Endothelial cell (in vitro differentiated cells): ENCODE data around the gene PRPF8. TPM values are rescaled to one million over a fixed set of nuclear protein-coding genes. Genes with fewer than 3 reads are reported as not detected.

ENCODE experiments used
- DNase-seq: peaks from one replicate; pipeline ENCODE4 v3.0.0; 2021; ENCODE audit warnings: low spot score
- H3K27ac Mint-ChIP-seq: one replicate; pipeline ENCODE4 v1.8.0; 2021; ENCODE audit warnings: mixed read lengths, inconsistent platforms; ENCODE audit not compliant: unreplicated experiment
- H3K27me3 Mint-ChIP-seq: one replicate; pipeline ENCODE4 v1.8.0; 2021; ENCODE audit warnings: mild to moderate bottlenecking, moderate library complexity, mixed read lengths, inconsistent platforms; ENCODE audit not compliant: unreplicated experiment
- H3K36me3 Mint-ChIP-seq: one replicate; pipeline ENCODE4 v1.8.0; 2021; ENCODE audit warnings: mild to moderate bottlenecking, low read depth, mixed read lengths, inconsistent platforms; ENCODE audit not compliant: unreplicated experiment
- H3K4me1 Mint-ChIP-seq: one replicate; pipeline ENCODE4 v1.8.0; 2021; ENCODE audit warnings: mild to moderate bottlenecking, mixed read lengths, inconsistent platforms; ENCODE audit not compliant: unreplicated experiment
- H3K4me3 Mint-ChIP-seq: one replicate; pipeline ENCODE4 v1.8.0; 2021; ENCODE audit warnings: mild to moderate bottlenecking, mixed read lengths, inconsistent platforms; ENCODE audit not compliant: unreplicated experiment
- H3K9me3 Mint-ChIP-seq: one replicate; pipeline ENCODE4 v1.8.0; 2021; ENCODE audit warnings: mixed read lengths, inconsistent platforms; ENCODE audit not compliant: unreplicated experiment
- total RNA-seq: library from RNA; stranded (reverse); fragmentation: NEBNext Ultra II Directional; extraction: Animal tissue kit (Norgen Biotek cat#: 25700); gene quantifications from one replicate; pipeline ENCODE4 v1.2.1, GENCODE V29; 2021; ENCODE audit not compliant: unreplicated experiment
- TF ChIP-seq, protein P1 (sequence below): fragments of 200-600 bp; sonication (generic); IDR thresholded peaks from one replicate; pipeline ENCODE4 v1.5.0; 2021; ENCODE audit warnings: antibody characterized with exemption; ENCODE audit not compliant: unreplicated experiment

PRPF8 gene
- total RNA-seq, 1 donor from 2014 or later: 295 TPM

DNA sequence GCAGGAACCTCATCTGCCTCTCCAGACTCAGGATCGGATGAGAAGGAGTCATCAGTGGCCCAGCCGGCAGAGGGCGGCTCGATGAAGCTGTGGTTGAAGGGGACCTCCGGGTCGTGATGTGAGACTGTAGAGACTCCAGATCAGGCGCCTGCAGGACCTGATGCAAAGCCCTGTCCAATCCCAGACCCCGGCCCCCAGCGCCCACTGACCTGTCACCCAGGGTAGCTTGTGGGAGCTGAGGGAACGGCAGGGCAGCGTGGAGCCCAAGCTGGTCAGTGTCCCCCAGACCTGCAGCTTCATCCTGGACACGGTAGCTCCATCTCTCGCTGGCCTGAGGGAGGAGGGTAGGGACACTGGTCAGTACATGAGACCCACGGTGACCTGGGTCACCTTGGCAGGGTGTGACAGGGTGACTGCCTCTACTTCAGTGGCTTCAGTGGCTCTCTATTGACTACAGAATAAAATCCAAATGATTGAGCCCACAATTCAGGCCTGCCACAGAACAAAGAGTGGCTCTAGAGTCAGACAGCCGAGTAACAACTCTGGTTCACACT lies 47.9 kb downstream of the PRPF8 start:
- H3K9me3 Mint-ChIP-seq: no peaks in the 10 kb centered on the region
- peak overlapping the region; percentile 67 for H3K4me3 Mint-ChIP-seq

DNA sequence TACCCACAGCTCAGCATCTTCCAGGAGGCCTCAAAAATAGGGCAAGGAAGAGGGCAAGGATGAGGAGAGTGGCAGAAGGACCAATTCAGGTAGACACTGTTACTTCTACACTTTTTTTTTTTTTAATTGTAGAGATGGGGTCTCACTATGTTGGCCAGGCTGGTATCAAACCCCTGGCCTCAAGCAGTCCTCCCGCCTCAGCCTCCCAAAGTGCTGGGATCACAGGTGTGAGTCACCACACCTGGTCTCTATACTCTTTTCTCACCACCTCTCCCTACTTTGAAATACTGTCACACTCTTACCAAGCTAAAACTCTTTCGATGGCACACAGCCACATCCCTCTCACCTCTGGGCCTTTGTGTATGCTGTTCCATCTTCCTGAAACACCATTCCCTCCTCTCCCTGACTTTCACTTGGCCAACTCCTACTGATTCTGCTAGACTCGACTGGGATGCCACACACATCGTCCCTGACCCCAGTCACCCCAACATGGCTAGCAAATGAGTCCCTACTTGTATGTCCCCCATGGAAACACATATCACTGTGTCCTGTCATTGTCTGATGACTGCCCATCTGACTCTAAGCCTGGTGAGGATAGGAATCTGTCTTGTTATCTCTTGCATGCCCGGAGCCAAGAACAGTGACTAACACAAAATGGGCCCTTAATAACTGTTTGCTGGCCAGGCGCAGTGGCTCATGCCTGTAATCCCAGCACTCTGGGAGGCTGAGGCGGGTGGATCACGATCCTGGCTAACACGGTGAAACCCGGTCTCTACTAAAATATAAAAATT lies 48.8 kb downstream of the PRPF8 start:
- peaks cover 12% of the 10 kb centered on the region for H3K4me1 Mint-ChIP-seq
- H3K27me3 Mint-ChIP-seq: peaks cover 14% of the 10 kb centered on the region
- no peaks in the 10 kb centered on the region for H3K9me3 Mint-ChIP-seq
- H3K27ac Mint-ChIP-seq: peak overlapping the region; percentile 33
- TF ChIP-seq, protein P1, sequence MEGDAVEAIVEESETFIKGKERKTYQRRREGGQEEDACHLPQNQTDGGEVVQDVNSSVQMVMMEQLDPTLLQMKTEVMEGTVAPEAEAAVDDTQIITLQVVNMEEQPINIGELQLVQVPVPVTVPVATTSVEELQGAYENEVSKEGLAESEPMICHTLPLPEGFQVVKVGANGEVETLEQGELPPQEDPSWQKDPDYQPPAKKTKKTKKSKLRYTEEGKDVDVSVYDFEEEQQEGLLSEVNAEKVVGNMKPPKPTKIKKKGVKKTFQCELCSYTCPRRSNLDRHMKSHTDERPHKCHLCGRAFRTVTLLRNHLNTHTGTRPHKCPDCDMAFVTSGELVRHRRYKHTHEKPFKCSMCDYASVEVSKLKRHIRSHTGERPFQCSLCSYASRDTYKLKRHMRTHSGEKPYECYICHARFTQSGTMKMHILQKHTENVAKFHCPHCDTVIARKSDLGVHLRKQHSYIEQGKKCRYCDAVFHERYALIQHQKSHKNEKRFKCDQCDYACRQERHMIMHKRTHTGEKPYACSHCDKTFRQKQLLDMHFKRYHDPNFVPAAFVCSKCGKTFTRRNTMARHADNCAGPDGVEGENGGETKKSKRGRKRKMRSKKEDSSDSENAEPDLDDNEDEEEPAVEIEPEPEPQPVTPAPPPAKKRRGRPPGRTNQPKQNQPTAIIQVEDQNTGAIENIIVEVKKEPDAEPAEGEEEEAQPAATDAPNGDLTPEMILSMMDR: no peak
- DNase-seq: no peak
- H3K4me3 Mint-ChIP-seq: peak overlapping the region; percentile 81
- H3K36me3 Mint-ChIP-seq: peaks cover 25% of the 10 kb centered on the region

More for the DNA sequence above, 47.9 kb downstream of the PRPF8 start:
- H3K27me3 Mint-ChIP-seq: peaks cover 15% of the 10 kb centered on the region
- H3K27ac Mint-ChIP-seq: no peak overlapping the region
- H3K36me3 Mint-ChIP-seq: peaks cover 31% of the 10 kb centered on the region
- DNase-seq: no peak
- H3K4me1 Mint-ChIP-seq: peaks cover 14% of the 10 kb centered on the region
- TF ChIP-seq, protein P1: no peak

DNA sequence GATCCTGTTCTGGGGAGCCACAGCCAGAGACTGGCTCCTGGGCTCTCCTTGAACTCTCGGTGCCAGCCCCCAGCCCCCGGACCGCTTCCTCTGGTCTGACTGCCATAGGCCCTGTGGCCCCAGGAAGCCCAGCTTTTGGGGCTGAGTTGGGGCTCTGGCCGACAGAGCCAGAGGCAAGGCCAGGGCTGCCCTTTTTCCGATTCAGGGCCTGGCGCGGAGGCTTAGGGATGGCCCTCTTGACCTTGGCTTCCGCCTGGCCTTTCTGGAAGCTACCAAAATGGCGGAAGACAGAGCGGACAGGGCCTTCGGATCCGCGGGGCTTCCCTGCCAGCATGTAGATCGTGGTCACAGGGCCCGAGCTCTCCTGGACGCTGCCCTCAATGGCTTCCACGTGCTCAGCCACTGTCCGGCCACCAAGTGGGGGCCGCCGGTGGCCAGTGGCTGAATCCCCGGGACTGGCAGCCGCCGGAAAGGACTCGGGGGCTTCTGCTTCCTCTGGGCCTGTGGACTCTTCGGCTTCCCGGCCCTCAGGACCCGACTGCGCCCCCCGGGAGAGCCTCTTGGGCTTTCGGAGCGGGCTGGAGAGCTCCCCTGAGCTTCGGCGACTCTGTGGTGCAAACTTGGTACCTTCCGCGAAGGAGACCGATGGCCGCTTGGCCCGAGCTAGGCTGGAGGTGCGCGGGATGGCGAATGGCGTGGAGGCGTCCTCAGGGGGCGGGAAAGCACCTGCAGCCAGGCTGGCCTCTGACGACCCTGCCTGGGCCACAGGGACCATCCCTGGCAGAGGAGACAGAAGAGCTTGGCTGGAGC lies 49.6 kb downstream of the PRPF8 start:
- H3K4me3 Mint-ChIP-seq: no peak overlapping the region
- no peak overlapping the region for H3K27ac Mint-ChIP-seq
- H3K9me3 Mint-ChIP-seq: no peaks in the 10 kb centered on the region
- TF ChIP-seq, protein P1: no peak
- peaks cover 14% of the 10 kb centered on the region for H3K4me1 Mint-ChIP-seq
- peaks cover 17% of the 10 kb centered on the region for H3K27me3 Mint-ChIP-seq
- H3K36me3 Mint-ChIP-seq: peaks cover 23% of the 10 kb centered on the region
- no peak for DNase-seq

DNA sequence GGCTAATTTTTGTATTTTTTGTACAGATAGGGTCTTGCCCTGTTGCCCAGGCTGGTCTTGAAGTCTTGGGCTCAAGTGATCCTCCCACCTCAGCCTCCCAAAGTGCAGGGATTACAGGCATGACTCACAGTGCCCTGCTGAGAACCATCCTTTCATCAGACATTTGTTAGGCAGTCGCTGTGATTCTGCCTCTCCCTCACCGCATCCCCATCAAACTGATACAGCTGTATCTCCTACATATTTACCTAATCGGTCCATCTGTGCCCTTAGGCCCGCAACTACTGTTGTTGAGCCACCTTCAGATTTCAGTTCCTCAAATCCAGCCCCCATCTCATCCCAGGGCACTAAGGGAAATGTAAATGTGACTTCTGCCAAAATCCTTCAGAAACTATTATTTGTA lies 54.0 kb downstream of the PRPF8 start:
- TF ChIP-seq, protein P1: no peak
- Mint-ChIP-seq H3K27ac (peak overlapping the region; percentile 39), H3K36me3 (peaks cover 11% of the 10 kb centered on the region), H3K9me3 (no peaks in the 10 kb centered on the region), H3K4me1 (peaks cover 25% of the 10 kb centered on the region), H3K27me3 (peaks cover 19% of the 10 kb centered on the region), H3K4me3 (peak overlapping the region; percentile 83)
- no peak for DNase-seq
